Heart left ventricle (tissue), 16 donors: Measurements from ENCODE around the gene MEGF11. TPM values are rescaled to one million over a fixed set of nuclear protein-coding genes. Genes with fewer than 3 reads are reported as not detected.

Source experiments
- ATAC-seq, 4 donors: fragments of 200-7000 bp; cut with Tn5 transposase; one replicate each; pipeline ENCODE4 v1.9.1; 2020 to 2022; ENCODE audit warnings: moderate library complexity in 4 of 4, mild to moderate bottlenecking in 3 of 4, moderate number of reproducible peaks in 1 of 4
- DNase-seq, 5 donors: peaks; one replicate each; pipeline ENCODE4 v3.0.0-alpha.2; 2020
- H3K27ac ChIP-seq, 12 donors: fragments of 200-600 bp; sonication (generic) in 4 of 12; one replicate each; pipeline versions ENCODE4 v1.5.0 to v1.8.0; 2016 to 2022; ENCODE audit warnings: mild to moderate bottlenecking in 2 of 12
- H3K27me3 ChIP-seq, 9 donors: fragments of 200-600 bp; sonication (generic) in 2 of 9; one replicate each; pipeline versions ENCODE4 v1.5.1 to v1.8.0; 2016 to 2022; ENCODE audit warnings: mild to moderate bottlenecking in 3 of 9
- H3K36me3 ChIP-seq, 9 donors: fragments of 200-600 bp; sonication (generic) in 2 of 9; one replicate each; pipeline versions ENCODE4 v1.5.0 to v1.8.0; 2018 to 2022; ENCODE audit warnings: mild to moderate bottlenecking in 2 of 9
- H3K4me1 ChIP-seq, 12 donors: fragments of 200-600 bp; sonication (generic) in 4 of 12; one replicate each; pipeline versions ENCODE4 v1.5.0 to v1.8.0; 2016 to 2022; ENCODE audit warnings: mild to moderate bottlenecking in 3 of 12
- H3K4me3 ChIP-seq, 12 donors: fragments of 200-600 bp; sonication (generic) in 4 of 12; one replicate each; pipeline versions ENCODE4 v1.5.0 to v1.8.0; 2017 to 2022; ENCODE audit warnings: mild to moderate bottlenecking in 9 of 12, moderate library complexity in 4 of 12
- H3K9me3 ChIP-seq, 12 donors: fragments of 200-600 bp; sonication (generic) in 4 of 12; one replicate each; pipeline versions ENCODE4 v1.5.0 to v1.8.0; 2016 to 2022; ENCODE audit warnings: mild to moderate bottlenecking in 1 of 12
- POLR2A ChIP-seq, 2 donors: fragments of 450-650 bp; IDR thresholded peaks; one replicate each; pipeline ENCODE4 v1.6.1; 2017; ENCODE audit warnings: antibody characterized with exemption in 2 of 2, mild to moderate bottlenecking in 2 of 2, moderate library complexity in 2 of 2
- WGBS, 4 donors: extraction: QIAGEN DNeasy Blood & Tissue Kit in 2 of 4; methylation state at CpG; one replicate each; pipeline versions ENCODE4 v1.1.5 to v1.1.7; 2013 to 2018; 5-methylcytosine and 5-hydroxymethylcytosine counted together
- intact Hi-C, 10 donors: fragments of 100-400 bp; cut with DNase I; formaldehyde crosslinking; loops; one replicate each; pipeline versions ENCODE4 v1.11.1 to v1.14.2; 2022
- polyA plus RNA-seq, 2 donors: library from polyadenylated mRNA; stranded (reverse); fragments of 200-250 nt; gene quantifications; one replicate each; pipeline ENCODE4 v1.2.3, GENCODE V29; 2013
- total RNA-seq, 9 donors: library from RNA; depleted of rRNA in 2 of 9; stranded (reverse); fragments of >200 nt in 2 of 9; fragmentation: NEBNext Ultra II Directional in 3 of 9; extraction: Animal tissue kit (Norgen Biotek cat#: 25700) in 3 of 9; gene quantifications; one replicate each; pipeline versions ENCODE4 v1.1.0 to v1.2.4, GENCODE V29; 2016 to 2023
- TF ChIP-seq, protein P1 (sequence below), 12 donors: fragments of 200-600 bp; sonication (generic) in 4 of 12; IDR thresholded peaks; one replicate each; pipeline versions ENCODE4 v1.5.0 to v1.8.0; 2018 to 2022; ENCODE audit warnings: antibody characterized with exemption in 12 of 12, mild to moderate bottlenecking in 5 of 12
- donor health status: ischemic (EF 13 %, LVEDD 7.1; RV severe dilation, severe dysfunction).
- donor health status: healthy with polysubstance abuse.
- donor health status: DM: no; HTN: yes; CAD: no.
- donor health status: DM: no; HTN: no; CAD: no.
- donor health status: ischemic (EF 25% LVEDD 6.9; RV normal size, moderate dysfunction).
- donor health status: ischemic (EF 25% LVEDD 5.7; RV mildly dilated, moderate dysfunction).
- donor health status: healthy.
- donor health status: DM: yes; HTN: yes; CAD: no.
- donor health status: ischemic (EF 35%, LVEDD 5.7; RV mildly dilated, moderate dysfunction).
- donor health status: nonischemic (EF 11% LVEDD 7.7; RV severe dilation, severe dysfunction).
- donor health status: DM: yes; HTN: yes; CAD: no.
- donor health status: PGD.
- donor health status: ischemic (EF 29% LVEDD 5.4; RV normal size, mild dysfunction).
- donor health status: nonischemic (EF 23%, LVEDD 6.1; RV moderate dilation, normal function).

MEGF11 gene
- total and polyA plus RNA-seq, 11 donors: 0.07 TPM; not detected in 10

DNA sequence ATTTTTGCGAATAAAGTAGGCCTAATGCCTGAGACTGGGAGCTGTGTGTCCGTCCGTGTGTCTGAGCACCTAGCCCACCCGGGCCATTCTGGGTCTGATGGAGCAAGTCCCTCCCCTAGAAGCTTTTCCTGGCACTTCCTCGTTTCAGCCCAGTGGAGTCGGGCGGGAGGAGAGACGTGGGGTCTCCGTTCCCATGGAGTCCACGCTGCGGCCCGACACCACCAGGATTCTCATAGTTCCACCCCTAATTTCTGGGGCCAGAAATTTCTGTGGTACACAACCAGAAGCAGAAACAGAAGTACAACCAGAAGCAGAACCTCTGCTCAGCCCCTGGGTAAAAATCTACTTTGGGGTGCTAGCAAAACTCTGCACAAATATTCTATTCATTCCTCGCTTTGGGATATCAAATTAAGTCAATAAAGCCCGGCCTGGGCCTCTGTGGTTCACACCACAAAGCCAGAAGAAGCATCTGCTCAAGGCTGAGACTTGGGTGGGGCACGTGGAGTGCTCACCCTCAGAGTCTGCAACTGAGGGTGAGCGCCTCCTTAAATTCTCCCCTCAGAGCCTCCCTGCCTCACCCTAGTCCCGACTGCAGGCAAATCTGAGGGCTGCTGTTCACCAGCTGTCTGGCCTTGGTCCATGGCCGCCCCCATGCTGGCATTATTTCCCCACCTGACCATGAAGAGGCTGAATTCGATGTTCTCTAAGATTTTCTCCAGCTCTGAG is 1.6 kb upstream of the MEGF11 start:
- H3K27ac ChIP-seq: no peak overlapping the region
- no peaks in the 10 kb centered on the region for H3K36me3 ChIP-seq
- H3K4me3 ChIP-seq: no peak overlapping the region
- no peaks in the 10 kb centered on the region for H3K9me3 ChIP-seq
- 40 to 50% (median 46%) methylated on average over 19 of the region's 19 CpGs for WGBS, 4 donors
- H3K4me1 ChIP-seq: peaks cover 0 to 31% (median 23%) of the 10 kb centered on the region in 12 donors
- TF ChIP-seq, protein P1, sequence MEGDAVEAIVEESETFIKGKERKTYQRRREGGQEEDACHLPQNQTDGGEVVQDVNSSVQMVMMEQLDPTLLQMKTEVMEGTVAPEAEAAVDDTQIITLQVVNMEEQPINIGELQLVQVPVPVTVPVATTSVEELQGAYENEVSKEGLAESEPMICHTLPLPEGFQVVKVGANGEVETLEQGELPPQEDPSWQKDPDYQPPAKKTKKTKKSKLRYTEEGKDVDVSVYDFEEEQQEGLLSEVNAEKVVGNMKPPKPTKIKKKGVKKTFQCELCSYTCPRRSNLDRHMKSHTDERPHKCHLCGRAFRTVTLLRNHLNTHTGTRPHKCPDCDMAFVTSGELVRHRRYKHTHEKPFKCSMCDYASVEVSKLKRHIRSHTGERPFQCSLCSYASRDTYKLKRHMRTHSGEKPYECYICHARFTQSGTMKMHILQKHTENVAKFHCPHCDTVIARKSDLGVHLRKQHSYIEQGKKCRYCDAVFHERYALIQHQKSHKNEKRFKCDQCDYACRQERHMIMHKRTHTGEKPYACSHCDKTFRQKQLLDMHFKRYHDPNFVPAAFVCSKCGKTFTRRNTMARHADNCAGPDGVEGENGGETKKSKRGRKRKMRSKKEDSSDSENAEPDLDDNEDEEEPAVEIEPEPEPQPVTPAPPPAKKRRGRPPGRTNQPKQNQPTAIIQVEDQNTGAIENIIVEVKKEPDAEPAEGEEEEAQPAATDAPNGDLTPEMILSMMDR (IDR thresholded peaks at IDR 0.05): no peak
- TF ChIP-seq POLR2A (IDR thresholded peaks at IDR 0.05): no peak
- DNase-seq (no peak), ATAC-seq (no peak)
- intact Hi-C loops: no loop called here
- H3K27me3 ChIP-seq: peaks cover 23 to 92% (median 53%) of the 10 kb centered on the region in 9 donors

DNA sequence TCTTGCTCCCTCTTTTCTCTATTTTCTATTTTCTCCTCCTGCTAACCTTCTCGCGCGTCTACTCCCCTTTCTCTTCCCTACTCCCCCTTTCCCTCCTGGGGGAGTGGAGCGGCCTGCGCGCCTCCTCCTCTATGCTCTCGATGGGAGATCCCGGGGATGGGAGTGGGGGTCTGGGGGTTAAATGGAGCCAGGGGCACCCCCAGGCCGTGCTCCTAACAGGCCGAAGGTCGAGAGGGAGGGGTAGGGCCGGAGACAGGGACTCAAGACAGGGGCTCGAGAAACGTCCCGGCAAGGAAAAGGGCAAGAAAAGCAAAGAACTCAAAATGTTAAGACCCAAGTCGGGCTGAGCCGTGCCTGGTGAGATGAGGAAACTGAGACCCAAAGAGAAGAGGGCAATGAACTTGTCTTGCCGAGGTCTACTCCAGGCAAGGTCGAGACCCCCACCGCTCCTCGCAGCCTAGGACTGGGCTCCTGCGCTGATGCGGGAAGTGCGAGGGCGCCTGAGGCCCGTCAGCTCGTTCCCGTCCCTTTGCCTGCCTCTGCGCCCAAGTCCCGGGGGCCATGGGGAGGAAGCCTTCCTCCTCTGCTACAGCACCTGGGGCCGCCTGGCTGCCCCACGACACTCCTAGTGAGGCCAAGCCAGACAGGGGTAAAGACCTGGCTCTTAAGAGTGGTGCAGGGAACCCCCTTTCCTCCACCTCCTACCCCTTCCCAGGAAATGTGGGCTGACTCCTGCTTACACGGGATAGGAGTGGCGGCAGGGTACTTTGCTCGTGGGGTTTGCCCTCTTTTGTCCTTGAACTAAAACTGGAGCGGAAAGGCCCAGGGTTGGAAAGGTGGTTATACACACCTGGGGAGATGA is 770 bp upstream of the MEGF11 start:
- H3K36me3 ChIP-seq: no peaks in the 10 kb centered on the region
- peaks cover 0 to 31% (median 23%) of the 10 kb centered on the region in 12 donors for H3K4me1 ChIP-seq
- H3K4me3 ChIP-seq: peak overlapping the region in 11 of 12 donors; percentile 45 to 62 (median 53)
- peaks cover 23 to 95% (median 53%) of the 10 kb centered on the region in 9 donors for H3K27me3 ChIP-seq
- DNase-seq (no peak), ATAC-seq (no peak)
- TF ChIP-seq POLR2A (IDR thresholded peaks at IDR 0.05): no peak
- TF ChIP-seq, protein P1 (IDR thresholded peaks at IDR 0.05): no peak
- intact Hi-C loops: no loop called here
- no peaks in the 10 kb centered on the region for H3K9me3 ChIP-seq
- WGBS, 4 donors: 9 to 10% (median 9%) methylated on average over 28 to 36 of the region's 36 CpGs
- H3K27ac ChIP-seq: no peak overlapping the region

DNA sequence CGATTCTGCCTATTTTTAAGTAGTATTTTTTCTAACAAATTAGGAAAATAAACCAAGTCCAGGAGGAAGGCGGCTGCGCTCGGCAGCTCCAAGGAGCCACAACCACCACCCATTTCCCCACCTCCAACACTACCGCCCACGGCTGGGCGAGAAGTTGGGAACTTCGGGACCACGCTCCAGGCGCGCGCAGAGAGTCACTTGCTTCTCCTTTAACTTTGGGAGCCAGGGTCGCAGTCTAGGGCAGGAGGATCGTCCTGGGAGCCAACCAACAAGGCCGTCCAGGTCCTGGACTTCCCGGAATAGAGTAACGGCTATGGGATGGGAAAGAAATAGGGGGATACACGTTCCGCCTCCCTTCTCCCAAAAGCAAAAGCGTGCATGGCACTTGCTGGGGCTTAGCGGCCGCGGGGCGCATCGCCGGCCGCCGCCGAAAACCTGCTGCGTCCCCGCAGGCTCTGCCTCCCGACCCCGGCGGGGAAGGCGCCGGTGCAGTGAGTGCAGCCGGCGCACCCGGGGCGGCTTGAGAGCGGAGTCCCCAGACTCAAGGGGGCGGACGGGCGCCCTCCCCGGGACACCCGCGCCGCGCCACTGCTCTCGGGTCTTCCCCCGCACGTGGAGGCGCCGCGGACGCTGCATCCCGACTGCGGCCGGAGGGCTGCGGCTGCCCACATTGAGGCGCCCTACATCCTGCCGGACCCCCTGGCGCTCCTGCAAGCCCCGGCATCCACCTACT is 699 bp downstream of the MEGF11 start:
- DNase-seq: no peak
- no peak for TF ChIP-seq POLR2A (IDR thresholded peaks at IDR 0.05)
- TF ChIP-seq, protein P1 (IDR thresholded peaks at IDR 0.05): peak in 2 of 12 donors; percentile 2 to 22
- Histone ChIP-seq H3K4me3 (peak overlapping the region; percentile 45 to 62 (median 52)), H3K36me3 (no peaks in the 10 kb centered on the region), H3K4me1 (peaks cover 0 to 31% (median 23%) of the 10 kb centered on the region in 12 donors), H3K27me3 (peaks cover 23 to 87% (median 53%) of the 10 kb centered on the region in 9 donors), H3K9me3 (no peaks in the 10 kb centered on the region), H3K27ac (no peak overlapping the region)
- 0 to 1% (median 1%) methylated on average over 34 to 64 of the region's 64 CpGs for WGBS, 4 donors
- ATAC-seq: peak in 3 of 4 donors; percentile 19 to 40 (median 28)
- intact Hi-C loops: no loop called here
